Effector memory CD4-positive, alpha-beta T cell (primary cell): ENCODE measurements around the gene LHFPL6.

Experiments used
- DNase-seq, 3 donors: peaks; one replicate each; pipeline ENCODE4 v3.0.0-alpha.2; 2020
- H3K27ac ChIP-seq: 2 replicates; pipeline ENCODE4 v1.7.0; 2013; ENCODE audit warnings: mild to moderate bottlenecking, low read length, moderate library complexity; ENCODE audit not compliant: insufficient read depth, poor library complexity, severe bottlenecking
- H3K27me3 ChIP-seq: replicated peaks from 2 replicates; pipeline ENCODE4 v1.7.0; 2013; ENCODE audit warnings: mild to moderate bottlenecking, low read length; ENCODE audit not compliant: insufficient read depth, control insufficient read depth, poor library complexity, severe bottlenecking
- H3K36me3 ChIP-seq: 2 replicates; pipeline ENCODE4 v1.7.0; 2013; ENCODE audit warnings: mild to moderate bottlenecking, low read length, moderate library complexity; ENCODE audit not compliant: control insufficient read depth, insufficient read depth
- H3K4me1 ChIP-seq: 2 replicates; pipeline ENCODE4 v1.7.0; 2013; ENCODE audit warnings: low read length, mild to moderate bottlenecking; ENCODE audit not compliant: control insufficient read depth, insufficient read depth, poor library complexity, severe bottlenecking
- H3K4me3 ChIP-seq: 2 replicates; pipeline ENCODE4 v1.7.0; 2013; ENCODE audit warnings: low read length, low read depth, mild to moderate bottlenecking; ENCODE audit not compliant: insufficient read depth, poor library complexity, severe bottlenecking
- H3K9me3 ChIP-seq: 2 replicates; pipeline ENCODE4 v1.7.0; 2013; ENCODE audit warnings: mild to moderate bottlenecking, low read length, moderate library complexity; ENCODE audit not compliant: control insufficient read depth

LHFPL6 gene

DNA sequence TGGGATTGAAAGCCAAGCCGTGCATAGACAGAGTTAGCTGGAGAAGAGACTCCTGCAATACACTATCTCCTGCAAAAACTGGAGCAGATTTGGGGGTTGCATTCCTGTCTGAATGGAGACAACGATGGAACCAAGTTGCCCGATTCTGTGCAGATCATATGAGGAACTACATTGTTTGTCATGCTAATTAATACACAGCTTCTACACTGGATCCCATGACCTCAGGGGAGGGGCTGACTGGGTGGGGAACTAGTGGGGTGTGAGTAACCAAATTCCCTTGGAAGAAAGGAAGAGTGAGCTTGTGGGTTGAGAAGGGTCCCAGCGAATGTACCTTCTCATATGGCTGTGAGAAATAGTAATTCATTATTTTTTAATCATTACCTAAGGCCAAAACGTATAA is 214.0 kb downstream of the LHFPL6 start:
- Histone ChIP-seq H3K4me1 (no peaks in the 10 kb centered on the region), H3K27ac (no peak overlapping the region), H3K36me3 (no peaks in the 10 kb centered on the region), H3K4me3 (no peak overlapping the region), H3K9me3 (no peaks in the 10 kb centered on the region), H3K27me3 (no peaks in the 10 kb centered on the region)
- no peak for DNase-seq

DNA sequence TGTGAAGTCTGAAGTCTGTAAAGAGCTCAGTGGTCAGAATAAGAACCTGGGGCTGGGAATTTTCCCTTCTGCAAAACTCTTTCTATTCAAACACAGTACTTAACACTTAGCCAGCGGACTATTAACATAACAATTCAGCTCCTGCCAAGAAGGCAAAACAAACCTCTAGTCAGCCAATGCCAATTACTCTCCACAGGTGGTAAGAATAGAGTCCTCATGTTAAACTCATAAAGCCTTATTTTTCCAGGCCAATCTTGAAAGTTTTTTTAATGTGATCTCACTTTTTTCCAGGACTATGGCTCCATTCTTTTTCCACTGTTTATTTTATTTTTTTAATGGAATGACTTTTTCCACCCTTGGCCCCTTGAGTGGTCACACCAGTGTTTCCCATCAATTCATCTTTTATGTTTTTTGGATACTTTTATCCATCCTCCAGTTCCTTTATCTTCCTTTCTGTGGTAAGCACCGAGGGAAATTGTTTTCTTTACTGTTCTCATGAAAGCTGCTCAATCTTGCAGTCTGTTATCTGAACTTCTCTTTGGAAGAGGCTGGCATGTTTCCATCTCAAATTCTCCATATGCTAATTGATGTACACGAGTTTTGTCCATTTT is 217.3 kb downstream of the LHFPL6 start:
- no peaks in the 10 kb centered on the region for H3K4me1 ChIP-seq
- H3K27ac ChIP-seq, result no peak overlapping the region
- H3K36me3 ChIP-seq, result no peaks in the 10 kb centered on the region
- DNase-seq, result no peak
- no peak overlapping the region for H3K4me3 ChIP-seq
- no peaks in the 10 kb centered on the region for H3K27me3 ChIP-seq
- no peaks in the 10 kb centered on the region for H3K9me3 ChIP-seq

DNA sequence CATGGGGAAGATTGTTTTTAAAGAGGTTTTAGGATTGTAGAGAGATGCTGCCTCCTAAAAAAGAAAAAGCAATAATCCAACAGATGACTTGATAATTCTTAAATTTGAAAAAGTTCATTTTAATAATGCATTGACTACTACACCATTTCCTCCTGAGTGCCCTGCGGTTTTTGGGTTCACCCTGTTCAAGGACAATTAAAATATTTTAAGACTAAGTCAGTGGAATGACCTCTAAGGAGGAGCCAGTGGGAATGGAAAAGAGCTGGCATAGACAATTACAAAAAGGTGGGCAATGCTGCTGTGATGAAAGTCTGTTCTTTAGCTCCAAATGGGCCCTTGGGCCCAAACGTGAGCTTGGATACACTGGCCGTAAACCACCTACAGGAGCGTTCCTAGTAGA is 217.8 kb downstream of the LHFPL6 start:
- no peaks in the 10 kb centered on the region for H3K36me3 ChIP-seq
- DNase-seq, result no peak
- H3K9me3 ChIP-seq, result no peaks in the 10 kb centered on the region
- H3K4me3 ChIP-seq, result no peak overlapping the region
- no peak overlapping the region for H3K27ac ChIP-seq
- H3K4me1 ChIP-seq, result no peaks in the 10 kb centered on the region
- H3K27me3 ChIP-seq, result no peaks in the 10 kb centered on the region

DNA sequence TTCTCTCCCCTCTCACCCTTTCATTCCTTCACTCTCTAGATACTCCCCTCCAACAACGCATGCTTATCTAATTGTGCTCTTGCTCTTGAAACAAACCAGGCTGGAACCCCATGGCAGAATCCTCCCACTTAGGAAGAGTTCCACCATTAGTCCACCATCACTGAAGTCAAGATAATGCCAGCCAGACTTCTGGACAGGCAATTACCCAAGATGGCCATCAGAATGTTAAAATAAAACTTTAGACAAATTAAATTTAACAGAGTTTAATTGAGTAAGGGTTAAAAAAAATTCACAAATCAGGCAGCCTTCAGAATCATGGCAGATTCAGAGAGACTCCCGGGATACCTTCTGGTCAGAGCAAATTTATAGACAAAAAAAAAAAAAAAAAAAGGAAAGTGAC is 221.5 kb downstream of the LHFPL6 start:
- Histone ChIP-seq H3K4me1 (no peaks in the 10 kb centered on the region), H3K27me3 (no peaks in the 10 kb centered on the region), H3K4me3 (no peak overlapping the region), H3K9me3 (no peaks in the 10 kb centered on the region), H3K36me3 (no peaks in the 10 kb centered on the region), H3K27ac (no peak overlapping the region)
- no peak for DNase-seq

DNA sequence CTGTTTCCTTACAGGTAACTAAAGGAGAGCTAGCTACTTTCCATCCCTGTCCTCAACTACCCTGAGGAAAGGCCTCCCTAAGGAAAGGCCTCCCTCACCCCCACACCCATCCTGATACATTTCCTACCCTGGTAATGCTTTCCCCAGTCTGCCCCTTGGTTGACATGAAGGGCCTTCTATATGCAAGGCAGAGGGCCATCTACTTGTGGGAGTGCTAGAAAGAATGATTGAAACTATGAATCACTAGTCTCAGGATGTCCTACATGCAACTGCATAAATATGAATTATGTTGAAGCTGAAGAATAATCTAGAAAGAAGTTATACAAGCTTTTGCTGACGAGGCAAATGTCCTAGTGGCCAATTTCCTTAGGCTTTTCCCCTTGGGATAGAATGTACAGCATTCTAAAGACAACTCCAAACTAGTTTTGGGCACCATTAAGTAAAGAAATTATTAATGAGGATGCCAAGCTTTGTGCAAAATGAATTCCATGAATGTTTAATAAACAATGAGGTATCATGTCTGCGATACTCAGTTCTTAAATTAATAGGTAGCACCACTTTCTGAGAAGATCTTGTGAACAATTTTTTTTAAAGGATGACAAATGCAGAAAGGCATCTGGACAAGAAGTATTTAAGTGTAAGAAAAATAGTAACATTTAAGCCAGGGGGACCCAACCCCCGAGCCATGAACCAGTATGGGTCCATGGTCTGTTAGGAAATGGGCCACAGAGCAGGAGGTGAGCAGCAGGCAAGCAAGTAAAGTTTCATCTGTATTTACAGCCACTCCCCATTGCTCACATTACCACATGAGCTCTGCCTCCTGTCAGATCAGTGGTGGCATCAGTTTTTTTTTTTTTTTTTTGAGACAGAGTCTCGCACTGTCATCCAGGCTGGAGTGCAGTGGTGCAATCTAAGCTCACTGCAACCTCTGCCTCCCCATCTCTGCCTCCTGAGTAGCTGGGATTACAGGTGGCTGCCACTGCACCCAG is 223.0 kb downstream of the LHFPL6 start:
- H3K27ac ChIP-seq, result no peak overlapping the region
- H3K4me3 ChIP-seq, result no peak overlapping the region
- no peaks in the 10 kb centered on the region for H3K36me3 ChIP-seq
- H3K27me3 ChIP-seq, result no peaks in the 10 kb centered on the region
- DNase-seq, result no peak
- no peaks in the 10 kb centered on the region for H3K4me1 ChIP-seq
- H3K9me3 ChIP-seq, result no peaks in the 10 kb centered on the region

DNA sequence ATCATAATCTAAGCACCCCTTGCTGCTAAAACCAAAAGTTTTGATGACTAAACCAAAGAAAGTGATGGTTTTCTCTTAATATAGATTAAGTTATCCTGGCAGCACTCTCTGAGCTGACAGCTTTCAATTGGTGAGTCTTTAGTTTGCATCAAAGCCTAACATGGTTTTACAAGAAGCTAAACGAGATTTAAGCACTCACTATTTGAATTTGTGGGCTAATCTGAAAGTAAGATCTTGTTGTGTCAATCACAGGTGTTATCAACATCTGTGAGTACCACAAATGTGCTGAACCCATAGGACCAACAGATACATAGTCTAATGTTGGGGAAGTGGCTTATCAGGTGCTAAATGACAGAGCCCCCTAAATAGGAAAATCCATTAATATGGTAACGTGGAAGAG is 223.9 kb downstream of the LHFPL6 start:
- no peak for DNase-seq
- Histone ChIP-seq H3K27ac (no peak overlapping the region), H3K4me3 (no peak overlapping the region), H3K27me3 (no peaks in the 10 kb centered on the region), H3K9me3 (no peaks in the 10 kb centered on the region), H3K36me3 (no peaks in the 10 kb centered on the region), H3K4me1 (no peaks in the 10 kb centered on the region)

DNA sequence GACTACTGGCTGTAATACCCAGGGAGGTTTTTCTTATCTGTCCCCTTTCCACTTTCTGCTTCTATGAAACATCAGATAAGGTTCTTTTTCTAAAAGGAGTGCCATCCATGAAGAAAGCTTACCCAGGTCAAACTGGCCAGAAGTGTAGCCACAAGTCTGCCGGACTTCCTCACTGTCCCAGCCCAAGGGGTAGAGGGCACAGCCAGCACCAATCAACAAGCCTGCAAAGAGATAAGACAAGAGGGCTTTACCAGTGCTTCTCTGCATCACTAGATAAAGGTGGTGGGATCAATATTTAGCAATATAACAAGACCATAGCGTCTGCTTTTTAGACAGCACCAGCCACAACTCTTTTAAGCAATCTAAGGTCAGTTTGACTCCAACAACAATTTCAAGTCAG is 224.7 kb downstream of the LHFPL6 start:
- Histone ChIP-seq H3K27me3 (no peaks in the 10 kb centered on the region), H3K27ac (no peak overlapping the region), H3K9me3 (no peaks in the 10 kb centered on the region), H3K36me3 (no peaks in the 10 kb centered on the region), H3K4me3 (no peak overlapping the region), H3K4me1 (no peaks in the 10 kb centered on the region)
- DNase-seq, result no peak

DNA sequence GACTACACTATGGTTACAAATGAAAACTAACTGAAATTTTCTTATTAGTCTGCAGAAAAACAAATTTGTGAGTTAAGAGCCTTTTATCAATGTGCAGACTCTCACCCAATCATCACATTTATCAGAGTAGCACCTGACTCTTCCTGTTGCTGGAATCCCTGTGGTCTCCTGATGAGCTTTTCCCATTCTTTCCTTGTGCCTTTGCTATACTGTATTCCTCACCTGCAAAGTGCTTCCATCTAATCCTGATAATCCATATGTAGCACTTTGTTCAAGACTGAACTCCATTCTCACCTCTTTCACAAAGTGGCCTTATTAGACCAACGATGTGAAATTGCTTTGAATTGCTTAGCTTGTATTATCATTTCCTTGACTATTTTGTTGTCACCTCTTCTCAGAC is 225.3 kb downstream of the LHFPL6 start:
- DNase-seq, result no peak
- no peak overlapping the region for H3K4me3 ChIP-seq

DNA sequence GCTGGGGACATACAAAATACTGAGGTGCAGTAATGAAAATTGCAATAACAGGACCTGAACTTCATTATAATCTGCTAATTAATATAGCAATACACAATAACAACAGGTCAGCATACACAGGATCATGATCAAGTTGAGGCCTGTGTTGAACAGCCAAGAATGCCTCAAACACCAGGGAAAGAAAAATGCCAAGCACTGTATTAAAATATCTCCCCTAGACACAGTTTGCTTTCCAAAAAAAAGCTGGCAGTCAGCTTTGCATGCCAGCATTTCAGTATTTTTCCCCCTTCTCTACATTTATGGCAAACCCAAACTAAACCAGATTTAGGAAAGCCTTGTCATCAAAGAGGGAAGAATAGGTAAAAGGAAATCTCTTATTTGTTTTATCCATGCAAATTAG is 226.9 kb downstream of the LHFPL6 start:
- no peak overlapping the region for H3K4me3 ChIP-seq
- no peak overlapping the region for H3K27ac ChIP-seq
- H3K27me3 ChIP-seq, result no peaks in the 10 kb centered on the region
- no peaks in the 10 kb centered on the region for H3K9me3 ChIP-seq
- no peaks in the 10 kb centered on the region for H3K4me1 ChIP-seq
- H3K36me3 ChIP-seq, result no peaks in the 10 kb centered on the region
- no peak for DNase-seq

More for the DNA sequence above, 225.3 kb downstream of the LHFPL6 start:
- no peaks in the 10 kb centered on the region for H3K27me3 ChIP-seq
- H3K9me3 ChIP-seq, result no peaks in the 10 kb centered on the region
- no peaks in the 10 kb centered on the region for H3K36me3 ChIP-seq
- no peak overlapping the region for H3K27ac ChIP-seq
- no peaks in the 10 kb centered on the region for H3K4me1 ChIP-seq

DNA sequence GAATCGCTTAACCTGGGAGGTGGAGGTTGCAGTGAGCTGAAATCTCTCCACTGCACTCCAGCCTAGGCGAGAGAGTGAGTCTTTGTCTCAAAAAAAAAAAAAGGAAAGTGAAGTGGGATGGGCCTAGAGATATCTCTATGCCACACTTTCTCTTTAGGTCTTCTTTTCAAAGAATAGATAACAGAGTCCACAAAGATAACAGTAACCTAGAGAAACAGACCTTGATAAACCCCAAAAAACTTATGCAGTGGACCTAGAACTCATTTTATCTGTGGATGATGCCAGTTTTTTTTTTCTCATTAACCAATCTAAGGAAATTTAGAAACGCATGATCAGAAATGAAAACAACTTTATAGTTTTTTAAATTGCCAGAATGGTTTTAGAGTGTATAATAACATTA is 227.4 kb downstream of the LHFPL6 start:
- H3K27ac ChIP-seq, result no peak overlapping the region
- no peaks in the 10 kb centered on the region for H3K9me3 ChIP-seq
- DNase-seq, result no peak
- H3K4me3 ChIP-seq, result no peak overlapping the region
- H3K36me3 ChIP-seq, result no peaks in the 10 kb centered on the region
- H3K27me3 ChIP-seq, result no peaks in the 10 kb centered on the region
- no peaks in the 10 kb centered on the region for H3K4me1 ChIP-seq
